ENCODE results near the gene DISC1.
"Not testable (repeated sequence)": the region's sequence is repeated elsewhere in the genome, so short reads cannot be mapped to it uniquely, and the experiment has no call there.

Gene DISC1

GRCh38 chr1:231893400-231894102 lies 267.0 kb downstream of the DISC1 start:
- DNase-seq (ENCODE audit: low spot score) = no peak

DNA sequence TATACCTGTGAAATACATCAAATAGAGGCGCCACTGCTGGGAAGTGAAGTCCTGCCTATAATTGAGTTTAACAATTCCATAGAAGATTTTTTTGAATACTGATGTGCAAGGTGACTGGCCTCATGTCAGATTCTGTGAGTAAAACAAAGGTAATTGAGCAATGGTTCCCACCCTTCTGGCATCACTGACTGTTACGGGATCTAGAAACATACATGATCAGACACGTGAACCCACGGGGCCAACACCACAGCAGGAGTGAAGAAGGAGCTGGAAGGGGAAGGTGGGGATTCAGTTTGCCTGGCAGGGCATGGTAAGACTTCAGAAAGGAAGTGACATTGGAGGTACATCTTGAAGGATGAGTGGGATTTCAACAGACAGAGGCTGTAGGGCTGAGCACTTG lies 270.2 kb downstream of the DISC1 start:
- DNase-seq (ENCODE audit: low spot score) = no peak

DNA sequence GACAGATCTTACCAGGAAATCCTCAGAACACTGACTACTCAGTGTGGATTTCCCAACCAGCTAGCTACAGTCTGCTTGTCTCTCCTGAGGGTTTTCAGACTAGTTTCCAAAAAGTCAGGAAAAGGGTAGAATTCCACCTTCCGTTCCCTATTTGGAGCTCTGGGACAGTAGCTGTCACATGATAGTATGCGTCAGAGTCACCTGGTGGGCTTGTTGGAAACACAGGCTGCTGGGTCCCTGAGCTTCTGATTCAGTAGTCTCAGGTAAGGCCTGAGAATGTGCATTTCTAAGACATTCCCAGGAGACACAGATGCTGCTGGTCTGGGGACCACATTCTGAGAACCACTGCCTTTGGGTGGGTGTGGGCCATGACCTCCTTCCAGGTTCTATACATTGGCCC lies 272.5 kb downstream of the DISC1 start:
- DNase-seq (ENCODE audit: low spot score) = no peak

DNA sequence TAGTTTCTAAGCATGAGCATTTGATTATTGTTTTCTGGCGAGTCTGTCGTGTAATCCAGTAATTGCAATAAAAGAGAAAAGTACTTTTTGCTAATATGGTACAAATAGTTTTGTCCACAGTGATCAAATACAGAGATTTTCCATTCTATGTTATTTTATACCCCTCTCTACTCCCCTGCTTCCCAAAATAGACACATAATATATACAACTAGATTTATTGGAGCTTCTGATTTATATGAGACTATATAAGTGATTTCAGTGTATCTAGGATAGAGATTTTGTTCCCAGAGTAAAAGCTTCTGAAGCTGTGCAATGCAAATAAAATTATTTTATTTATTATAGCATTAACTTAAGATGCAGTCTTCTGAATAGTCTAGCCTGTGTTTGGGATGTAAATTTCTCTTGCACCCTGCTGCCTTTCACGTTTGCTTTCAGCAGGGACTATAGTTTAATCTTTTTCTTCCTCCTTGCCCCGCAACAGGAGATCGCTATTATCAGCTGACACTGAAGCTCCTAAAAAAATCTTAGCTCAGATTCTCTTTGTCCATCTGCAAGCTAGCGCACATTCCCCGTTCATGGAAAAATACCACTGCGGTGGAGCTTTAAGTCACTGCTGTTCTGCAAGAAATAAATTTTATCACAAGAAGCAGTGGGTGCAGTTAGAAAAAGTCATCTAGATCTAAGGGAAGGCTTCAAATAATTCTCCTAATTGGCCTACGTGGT lies 273.3 kb downstream of the DISC1 start:
- no peak for DNase-seq (ENCODE audit: low spot score)

DNA sequence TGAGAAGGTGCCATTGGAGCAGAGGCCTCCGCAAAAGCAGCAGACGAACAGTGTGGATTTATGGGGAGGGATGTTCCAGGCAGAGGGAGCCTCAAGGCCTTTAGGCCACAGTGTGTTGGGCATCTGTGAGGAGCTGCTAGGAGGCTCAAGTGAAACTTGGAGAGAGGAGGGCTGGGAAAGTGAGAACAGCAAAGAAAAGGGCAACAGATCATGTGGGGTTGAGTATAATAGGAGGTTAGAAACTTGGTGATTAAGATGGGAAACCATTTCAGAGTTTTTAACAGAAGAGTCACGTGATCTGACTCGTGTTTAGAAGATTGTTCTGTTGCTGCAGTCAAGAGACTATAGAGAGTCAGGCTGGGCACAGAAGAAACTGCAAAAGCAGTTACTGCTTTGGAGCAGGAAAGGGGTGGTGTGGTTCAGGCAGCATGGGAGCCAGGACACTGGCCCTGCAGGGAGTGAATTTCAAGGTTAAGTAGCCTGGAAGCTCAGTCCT lies 277.0 kb downstream of the DISC1 start:
- no peak for DNase-seq (ENCODE audit: low spot score)

DNA sequence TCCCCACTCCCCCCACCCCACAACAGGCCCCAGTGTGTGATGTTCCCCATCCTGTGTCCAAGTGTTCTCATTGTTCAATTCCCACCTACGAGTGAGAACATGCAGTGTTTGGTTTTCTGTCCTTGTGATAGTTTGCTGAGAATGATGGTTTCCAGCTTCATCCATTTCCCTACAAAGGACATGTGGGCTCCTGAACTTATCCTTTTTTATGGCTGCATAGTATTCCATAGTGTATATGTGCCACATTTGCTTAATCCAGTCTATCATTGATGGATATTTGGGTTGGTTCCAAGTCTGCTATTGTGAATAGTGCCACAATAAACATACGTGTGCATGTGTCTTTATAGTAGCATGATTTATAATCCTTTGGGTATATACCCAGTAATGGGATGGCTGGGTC lies 280.7 kb downstream of the DISC1 start:
- not testable (repeated sequence) for DNase-seq (ENCODE audit: low spot score)

GRCh38 chr1:231913493-231913892 lies 286.9 kb downstream of the DISC1 start:
- DNase-seq (ENCODE audit: low spot score) = no peak

- peak; percentile 41 for DNase-seq (ENCODE audit: low spot score)
These were observed 291.8 kb downstream of the DISC1 start for GRCh38 chr1:231918239-231919015.

DNA sequence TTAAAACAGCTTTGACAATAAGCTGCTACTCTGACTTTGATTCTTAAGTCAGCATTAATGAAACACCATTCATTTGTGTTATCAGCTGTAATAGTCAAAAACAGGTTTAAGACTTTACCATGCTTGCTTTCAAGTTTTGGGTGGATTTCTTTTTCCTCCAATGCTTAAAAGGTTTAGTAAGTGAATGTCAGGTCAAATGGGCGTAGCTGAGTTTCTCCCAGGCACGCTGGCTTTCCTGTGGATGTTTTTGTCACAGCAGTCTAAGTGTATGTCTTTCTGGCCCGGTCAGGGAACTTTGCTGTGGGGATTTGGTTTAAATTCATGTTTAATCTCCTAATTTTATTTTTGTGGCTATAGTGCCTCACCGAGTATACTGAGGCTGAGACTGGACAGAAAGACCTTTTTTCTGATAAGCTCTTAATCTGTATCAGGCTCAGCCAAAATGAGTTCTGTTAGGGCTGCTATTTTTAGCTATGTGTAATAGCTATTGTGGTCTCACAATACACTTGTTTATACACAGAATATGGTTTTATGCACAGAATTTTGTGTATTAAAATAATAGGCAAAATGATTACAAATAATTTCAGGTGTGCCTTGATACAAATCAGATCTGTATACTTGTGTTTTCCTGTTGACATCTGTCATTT lies 292.8 kb downstream of the DISC1 start:
- no peak for DNase-seq (ENCODE audit: low spot score)

DNA sequence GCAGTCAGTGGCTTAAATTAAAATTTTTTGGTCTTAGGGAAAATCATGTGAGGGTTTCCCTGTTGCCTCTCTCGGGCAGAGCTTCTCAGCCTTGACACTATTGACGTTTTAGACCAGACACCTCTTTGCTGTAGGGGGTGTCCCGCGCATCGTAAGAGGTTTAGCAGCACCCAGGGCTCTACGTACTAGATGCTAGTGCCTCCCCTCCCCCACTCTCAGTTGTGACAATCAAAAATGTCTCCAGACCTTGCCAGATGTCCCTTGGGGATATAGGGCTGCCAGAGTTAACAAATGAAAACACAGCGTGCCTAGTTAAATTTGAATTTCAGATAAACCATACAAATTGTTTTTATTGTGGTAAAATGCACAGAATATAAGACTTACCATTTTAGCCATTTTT lies 293.3 kb downstream of the DISC1 start:
- DNase-seq (ENCODE audit: low spot score) = no peak

GRCh38 chr1:231921646-231922345 lies 295.2 kb downstream of the DISC1 start:
- DNase-seq (ENCODE audit: low spot score) = no peak

- no peak for DNase-seq (ENCODE audit: low spot score)
These were observed 297.0 kb downstream of the DISC1 start for GRCh38 chr1:231923491-231924041.

DNA sequence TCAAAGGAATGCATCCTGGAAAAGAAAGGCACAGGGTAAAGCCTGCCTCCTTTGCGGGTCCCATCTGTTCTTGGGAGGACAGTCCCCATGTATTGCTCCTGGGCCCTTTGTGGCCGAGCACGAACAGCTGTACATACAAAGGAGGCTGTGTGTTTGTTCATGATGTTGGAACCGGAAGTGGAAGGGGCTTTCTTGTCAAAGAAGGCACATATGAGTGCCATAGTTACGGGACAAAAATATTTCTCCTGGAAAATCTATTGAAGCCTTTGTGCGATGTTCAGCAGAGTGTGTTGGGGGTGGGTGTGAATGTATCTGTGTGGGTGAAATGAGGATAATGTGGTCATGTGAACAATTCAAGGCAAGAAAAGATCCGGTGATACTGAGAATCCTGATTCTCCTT lies 297.6 kb downstream of the DISC1 start:
- DNase-seq (ENCODE audit: low spot score) = no peak

GRCh38 chr1:231925864-231926263 lies 299.3 kb downstream of the DISC1 start:
- DNase-seq (ENCODE audit: low spot score) = no peak

- DNase-seq (ENCODE audit: low spot score) = no peak
These were observed 299.8 kb downstream of the DISC1 start for GRCh38 chr1:231926340-231926739.

- DNase-seq (ENCODE audit: low spot score) = no peak
These were observed 300.3 kb downstream of the DISC1 start for GRCh38 chr1:231926933-231927332.

- no peak for DNase-seq (ENCODE audit: low spot score)
These were observed 300.8 kb downstream of the DISC1 start for GRCh38 chr1:231927431-231927830.

DNA sequence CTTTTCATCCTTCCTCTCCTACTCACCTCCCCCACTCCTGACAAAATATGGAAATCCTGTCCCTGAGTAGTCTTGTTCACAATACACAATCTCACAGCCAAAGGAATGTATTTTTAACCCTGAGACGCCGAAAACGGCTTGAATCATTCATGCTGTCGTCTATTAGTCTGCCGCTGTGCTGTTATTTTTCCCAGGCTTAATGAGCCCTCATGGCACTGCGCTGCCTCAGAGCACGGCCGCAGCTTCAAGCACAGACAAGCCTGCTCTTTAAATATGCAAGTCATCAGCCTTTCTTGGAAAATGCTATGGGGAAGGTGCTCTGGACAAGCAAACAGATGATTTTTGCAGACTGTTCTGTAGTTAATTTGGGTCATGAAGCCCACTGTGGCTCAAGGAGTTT lies 302.7 kb downstream of the DISC1 start:
- no peak for DNase-seq (ENCODE audit: low spot score)

DNA sequence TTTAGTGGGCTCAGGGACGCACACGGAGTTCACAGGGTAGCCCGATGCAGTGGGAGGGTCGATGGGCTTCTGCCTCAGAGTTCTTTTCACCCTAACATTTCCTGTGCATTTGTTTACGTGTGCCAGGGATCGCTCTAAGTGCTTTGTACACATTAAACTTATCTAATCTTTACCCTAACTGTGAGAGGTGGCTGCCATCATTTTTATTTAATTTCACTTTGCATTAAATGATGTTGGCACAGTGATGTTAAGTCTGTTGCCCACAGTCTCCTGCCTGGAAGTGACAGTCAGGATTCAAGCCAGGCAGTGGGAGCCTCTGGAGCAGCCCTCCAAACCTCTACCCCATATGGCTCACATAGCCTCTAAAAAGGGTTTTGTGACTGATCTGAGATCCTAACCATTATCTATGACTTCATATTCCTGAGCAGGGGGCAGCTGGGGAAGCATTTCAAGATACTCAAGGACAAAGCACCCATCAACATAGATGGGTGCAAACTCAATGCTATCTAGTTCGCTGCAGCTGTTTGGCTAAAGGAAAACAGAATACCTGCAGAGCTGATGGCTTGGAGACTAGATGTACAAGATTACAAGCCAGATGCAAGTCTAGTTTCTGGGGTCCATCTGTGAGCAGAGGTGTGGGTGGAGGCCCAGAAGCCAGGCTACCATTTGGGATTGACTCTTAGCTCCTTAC lies 303.8 kb downstream of the DISC1 start:
- DNase-seq (ENCODE audit: low spot score) = no peak

DNA sequence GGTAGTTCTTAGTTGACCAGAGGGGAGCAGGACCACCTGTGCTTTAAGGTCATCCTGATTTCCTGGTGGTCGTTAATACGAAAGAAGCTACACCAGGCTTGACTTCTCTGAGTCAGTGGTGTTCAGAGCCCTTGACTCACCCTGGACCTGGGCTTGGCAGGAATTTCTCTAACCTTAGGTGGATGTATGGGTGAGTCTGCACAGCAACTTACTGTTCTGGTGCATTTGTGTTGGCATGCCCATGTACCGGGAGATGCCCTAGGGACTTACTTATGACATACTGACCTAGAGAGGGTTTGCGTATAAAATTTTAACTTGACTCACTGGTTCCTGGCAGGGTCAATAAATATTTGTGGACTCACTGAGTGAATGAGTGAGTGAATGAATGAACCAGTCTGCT lies 304.6 kb downstream of the DISC1 start:
- DNase-seq (ENCODE audit: low spot score) = no peak

Measured in AG08396 (cell line).